Fibroblast of the conjunctiva (primary cell): Measurements from ENCODE around the gene TTC38.

ENCODE experiments used
- DNase-seq: peaks from one replicate; pipeline ENCODE4 v3.0.0-alpha.2; 2010; ENCODE audit warnings: low read depth

TTC38 gene

GRCh38 chr22:46278656-46279645 is 11.1 kb downstream of the TTC38 start:
- DNase-seq: no peak

DNA sequence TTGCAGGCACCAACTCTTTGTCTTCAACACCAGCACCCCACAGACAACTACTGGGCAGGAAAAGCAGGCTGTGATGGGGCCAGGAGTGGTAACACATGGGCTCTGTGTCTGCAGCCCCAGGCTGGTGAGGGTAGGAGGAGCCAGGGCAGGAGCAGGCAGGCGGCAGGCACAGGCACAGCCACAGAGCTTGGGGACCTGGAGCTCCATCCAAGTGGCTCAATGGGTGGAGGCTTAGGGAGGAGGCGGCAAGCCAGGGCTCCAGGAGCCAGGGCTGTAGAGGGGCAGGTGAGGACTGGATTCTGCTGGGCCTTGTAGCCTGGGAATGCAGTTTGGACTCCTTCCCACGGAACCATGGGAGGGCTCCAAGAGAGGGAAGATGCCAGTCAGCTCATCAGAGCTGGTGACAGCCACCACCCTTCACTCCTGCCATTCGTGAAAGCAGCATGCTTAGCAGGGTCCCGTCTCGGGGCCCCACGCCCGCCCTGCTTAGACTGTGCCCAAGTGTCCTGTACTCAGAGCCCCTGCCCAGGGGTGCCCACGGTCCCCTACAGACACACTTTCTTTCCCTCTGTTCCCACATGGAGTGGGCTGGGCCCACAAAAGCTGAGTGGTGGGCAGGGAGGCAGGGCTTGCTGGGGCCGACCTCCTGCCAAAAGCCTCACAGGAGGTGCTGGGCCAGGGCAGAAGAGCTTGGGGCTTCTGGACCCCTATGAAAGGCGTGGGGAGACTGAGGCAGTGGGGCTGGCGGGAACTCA is 12.4 kb downstream of the TTC38 start:
- DNase-seq: no peak

- DNase-seq: no peak
Measured at GRCh38 chr22:46280999-46281623, 13.3 kb downstream of the TTC38 start.

DNA sequence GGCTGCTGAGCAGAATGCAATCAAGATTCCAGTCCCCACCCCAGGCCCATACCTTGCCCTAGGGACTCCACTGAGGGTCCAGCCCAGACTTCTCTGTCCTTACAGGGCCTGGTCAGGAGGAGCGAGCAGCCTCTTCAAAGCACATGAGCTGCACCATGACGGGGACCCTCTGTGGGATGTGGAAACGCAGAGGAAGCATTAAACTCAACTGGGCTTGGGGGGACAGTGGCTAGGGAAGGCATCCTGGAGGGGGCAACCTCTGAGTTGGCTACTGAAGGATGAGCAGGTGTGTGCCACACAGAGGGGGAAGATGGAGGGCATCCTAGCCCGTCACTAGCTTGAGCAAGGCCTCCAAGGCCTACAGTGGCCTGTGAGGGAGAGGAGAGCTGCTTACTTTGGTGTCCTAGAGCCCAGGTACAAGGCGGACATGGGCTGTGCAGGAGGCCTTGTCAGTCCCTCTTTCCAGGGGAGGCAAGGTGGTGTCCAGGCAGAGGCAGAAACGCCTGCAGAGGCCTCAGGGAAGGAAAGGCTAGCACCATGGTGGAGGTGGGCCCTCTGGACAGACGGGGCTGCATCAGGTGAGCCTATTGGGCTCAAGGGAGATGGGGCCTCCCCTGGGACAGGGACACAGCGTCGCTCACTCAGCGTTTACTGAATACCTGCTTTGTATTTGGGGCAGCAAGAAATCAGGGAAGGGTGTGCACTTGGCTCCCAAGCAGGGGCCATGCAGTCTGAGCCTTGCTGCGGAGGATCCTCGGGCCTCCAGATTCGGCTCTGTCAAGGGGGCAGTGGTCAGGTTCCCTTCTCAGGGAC is 14.3 kb downstream of the TTC38 start:
- no peak for DNase-seq

DNA sequence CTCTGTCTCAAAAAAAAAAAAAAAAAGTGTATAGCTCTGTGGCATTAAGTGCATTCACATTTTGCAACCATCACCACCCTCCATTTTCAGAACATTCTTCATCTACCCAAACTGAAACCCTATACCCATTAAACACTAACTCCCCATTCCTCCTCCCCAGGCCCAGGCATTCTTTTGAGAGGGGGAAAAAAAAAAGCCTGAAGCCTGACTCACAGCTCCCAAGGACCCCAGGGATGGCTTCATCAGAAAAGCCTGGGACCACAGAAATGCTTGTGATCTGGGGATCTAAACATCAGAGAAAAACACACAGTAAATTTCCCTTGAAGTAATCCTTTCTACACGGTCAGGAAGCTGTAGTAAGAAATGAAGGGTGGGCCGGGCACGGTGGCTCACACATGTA is 18.2 kb downstream of the TTC38 start:
- no peak for DNase-seq

- DNase-seq: no peak
Measured at GRCh38 chr22:46286941-46287872, 19.4 kb downstream of the TTC38 start.

DNA sequence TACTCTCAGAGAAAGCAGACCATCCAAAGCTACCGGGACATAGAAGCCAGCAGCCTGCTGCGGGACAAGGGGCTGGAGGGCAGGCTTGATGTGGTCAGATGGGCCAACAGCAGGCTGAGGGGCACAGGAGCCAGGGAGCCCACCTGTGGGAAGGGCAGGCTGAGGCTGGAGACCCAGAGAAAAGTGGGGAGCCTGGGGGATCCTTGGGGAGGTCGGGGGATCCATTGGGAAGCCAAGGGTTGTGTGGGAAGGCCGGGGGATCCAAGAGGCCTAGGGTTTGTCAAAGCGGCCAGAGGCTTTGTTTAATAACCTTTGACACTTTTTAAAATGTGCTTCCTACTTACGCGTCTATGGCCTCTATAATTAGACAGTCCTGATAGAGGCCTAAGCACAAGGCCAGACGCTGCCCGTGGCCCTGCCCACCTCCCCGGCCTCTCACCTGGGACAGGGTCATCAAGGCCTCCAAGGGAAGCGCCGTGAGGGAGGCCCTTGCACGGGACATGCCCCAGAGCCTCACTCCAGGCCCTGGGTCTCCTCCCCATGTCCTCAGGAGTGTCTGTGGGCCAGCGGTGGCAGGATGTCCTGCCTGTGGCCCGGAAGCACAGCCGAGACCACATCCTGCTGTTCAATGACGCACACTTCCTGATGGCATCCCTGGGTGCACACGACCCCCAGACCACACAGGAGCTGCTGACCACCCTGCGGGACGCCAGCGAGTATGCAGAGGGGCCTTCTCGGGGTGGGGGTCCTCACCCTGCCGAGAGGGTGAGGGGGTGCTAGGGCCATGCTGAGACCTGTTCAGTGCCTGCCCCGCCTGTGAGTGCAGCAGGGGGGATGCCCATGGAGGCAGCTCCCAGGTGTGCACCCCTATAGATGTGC is 20.3 kb downstream of the TTC38 start:
- no peak for DNase-seq

- DNase-seq: no peak
Measured at GRCh38 chr22:46288846-46289243, 21.0 kb downstream of the TTC38 start.

- no peak for DNase-seq
Measured at GRCh38 chr22:46289244-46289891, 21.6 kb downstream of the TTC38 start.

- no peak for DNase-seq
Measured at GRCh38 chr22:46290121-46290842, 22.5 kb downstream of the TTC38 start.

DNA sequence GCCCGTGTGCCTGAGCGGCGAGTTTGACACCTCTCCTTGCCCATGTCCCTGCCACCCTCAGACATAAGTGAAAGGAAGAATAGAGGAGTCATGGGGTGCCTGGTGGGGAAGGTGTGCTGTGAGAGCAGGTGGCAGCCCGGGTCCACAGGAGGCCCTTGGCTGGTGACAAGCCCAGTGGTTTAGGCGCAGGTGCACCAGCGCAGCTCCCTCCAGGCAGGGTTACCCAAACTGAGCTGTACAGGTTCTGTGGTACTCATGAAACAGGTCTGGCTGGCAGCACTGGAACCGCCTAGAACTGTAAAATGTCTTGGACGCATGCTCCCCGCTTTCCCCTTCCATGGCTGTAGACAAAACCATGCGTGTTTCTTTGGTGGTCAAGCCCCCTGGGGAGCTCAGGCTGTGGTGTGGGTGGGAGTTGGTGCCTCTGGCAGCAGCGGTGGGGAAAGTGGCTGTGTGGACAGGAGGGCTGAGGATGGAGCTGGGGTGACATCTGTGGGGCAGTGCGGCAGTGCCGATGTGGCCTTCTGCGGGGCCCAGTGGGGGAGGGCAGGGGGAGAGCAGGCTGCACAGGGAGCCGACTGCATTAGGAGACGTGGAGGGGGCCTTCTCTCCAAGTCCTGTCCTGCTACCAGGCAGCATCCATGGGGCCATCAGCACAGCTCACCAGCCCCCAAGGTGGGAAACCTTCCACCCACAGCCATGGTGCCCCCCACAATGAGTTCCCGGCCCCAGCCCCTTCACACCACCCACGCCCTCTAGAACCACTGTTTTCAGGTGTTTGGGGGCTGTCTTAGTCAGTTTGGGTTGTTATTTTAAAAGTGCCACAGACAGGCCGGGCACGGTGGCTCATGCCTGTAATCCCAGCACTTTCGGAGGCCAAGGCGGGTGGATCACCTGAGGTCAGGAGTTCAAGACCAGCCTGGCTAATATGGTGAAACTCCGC is 23.3 kb downstream of the TTC38 start:
- DNase-seq: no peak

GRCh38 chr22:46292173-46292572 is 24.4 kb downstream of the TTC38 start:
- no peak for DNase-seq

GRCh38 chr22:46292732-46293131 is 24.9 kb downstream of the TTC38 start:
- DNase-seq: no peak

DNA sequence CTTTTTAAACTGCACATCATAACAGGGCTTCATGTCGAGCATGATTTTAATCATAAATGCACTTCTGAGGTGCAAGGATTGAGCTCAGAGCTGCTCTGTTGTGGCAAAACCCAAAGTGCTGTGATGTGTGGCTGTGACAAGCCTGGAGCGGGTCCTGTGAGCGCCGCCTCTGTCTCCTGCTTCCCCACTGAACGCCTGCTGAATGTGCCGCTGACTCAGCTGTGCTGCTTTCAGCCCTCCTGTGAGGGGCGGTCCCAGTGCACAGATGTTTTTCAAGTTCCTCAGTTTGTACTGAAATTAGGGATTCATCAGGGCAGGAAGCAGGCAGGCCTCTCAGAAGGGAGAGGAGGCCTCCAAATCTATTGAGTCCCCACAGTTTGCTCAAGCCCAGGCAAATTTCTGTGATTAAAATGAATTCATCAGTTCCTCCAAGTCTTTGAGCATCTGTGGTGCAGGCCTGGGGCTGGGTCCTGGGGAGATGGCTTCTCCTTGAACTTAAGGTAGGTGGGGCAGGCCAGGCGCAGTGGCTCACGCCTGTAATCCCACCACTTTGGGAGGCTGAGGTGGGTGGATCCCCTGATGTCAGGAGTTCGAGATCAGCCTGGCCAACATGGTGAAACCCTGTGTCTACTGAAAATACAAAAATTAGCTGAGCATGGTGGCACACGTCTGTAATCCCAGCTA is 25.9 kb downstream of the TTC38 start:
- no peak for DNase-seq

GRCh38 chr22:46294784-46295183 is 27.0 kb downstream of the TTC38 start:
- no peak for DNase-seq

- DNase-seq: no peak
Measured at GRCh38 chr22:46295277-46295971, 27.6 kb downstream of the TTC38 start.
